HEK293 (cell line): ENCODE measurements around the gene OR5P2.

ENCODE experiments used
- CTCF ChIP-seq: fragments of 450-650 bp; formaldehyde crosslinking; IDR thresholded peaks from 2 replicates; pipeline ENCODE4 v1.5.1; 2016; ENCODE audit warnings: missing biosample characterization, missing genetic modification characterization
- HOXC10 ChIP-seq: sonication (generic); formaldehyde crosslinking; IDR thresholded peaks from 2 replicates; pipeline ENCODE4 v1.8.1; 2023; ENCODE audit warnings: mild to moderate bottlenecking, missing genetic modification reagents
- KLF8 ChIP-seq: fragments of 450-650 bp; formaldehyde crosslinking; IDR thresholded peaks from 2 replicates; pipeline ENCODE4 v1.5.1; 2016; ENCODE audit warnings: missing biosample characterization, missing genetic modification characterization
- MZF1 ChIP-seq: fragments of 450-650 bp; formaldehyde crosslinking; IDR thresholded peaks from 2 replicates; pipeline ENCODE4 v1.5.1; 2017; ENCODE audit warnings: missing biosample characterization, missing genetic modification characterization, borderline replicate concordance
- SP7 ChIP-seq: fragments of 450-650 bp; formaldehyde crosslinking; IDR thresholded peaks from 2 replicates; pipeline ENCODE4 v1.5.1; 2016; ENCODE audit warnings: missing biosample characterization, missing genetic modification characterization
- YY1 ChIP-seq: fragments of 450-650 bp; formaldehyde crosslinking; IDR thresholded peaks from 2 replicates; pipeline ENCODE4 v1.5.1; 2018; ENCODE audit warnings: missing biosample characterization, missing genetic modification characterization
- ZNF274 ChIP-seq, 2 experiments: fragments of 200-500 bp in 1 of 2; fragments of 450-650 bp in 1 of 2; sonication (Bioruptor generic) in 1 of 2; formaldehyde crosslinking in 1 of 2; IDR thresholded peaks; 2 replicates each; pipeline versions ENCODE4 v1.5.1 to v1.6.1; 2014 to 2016; ENCODE audit warnings: borderline replicate concordance in 1 of 2, inconsistent platforms in 1 of 2, low read length in 1 of 2, missing biosample characterization in 1 of 2, missing genetic modification characterization in 1 of 2
- ZNF335 ChIP-seq: fragments of 450-650 bp; formaldehyde crosslinking; conservative IDR thresholded peaks from 2 replicates; pipeline ENCODE4 v1.5.1; 2016; ENCODE audit warnings: missing biosample characterization, missing genetic modification characterization
- ZNF398 ChIP-seq: fragments of 450-650 bp; formaldehyde crosslinking; IDR thresholded peaks from 2 replicates; pipeline ENCODE4 v1.5.1; 2017; ENCODE audit warnings: missing biosample characterization, missing genetic modification characterization
- ZNF639 ChIP-seq: fragments of 450-650 bp; formaldehyde crosslinking; IDR thresholded peaks from 2 replicates; pipeline ENCODE4 v1.5.1; 2016; ENCODE audit warnings: missing biosample characterization, missing genetic modification characterization
- ZSCAN18 ChIP-seq: fragments of 450-650 bp; formaldehyde crosslinking; IDR thresholded peaks from 2 replicates; pipeline ENCODE4 v1.5.1; 2016; ENCODE audit warnings: missing biosample characterization, missing genetic modification characterization
- TF ChIP-seq, protein P1 (sequence below): fragments of 450-650 bp; formaldehyde crosslinking; IDR thresholded peaks from 2 replicates; pipeline ENCODE4 v1.5.1; 2016; ENCODE audit warnings: missing biosample characterization, missing genetic modification characterization
- TF ChIP-seq, protein P2 (sequence below): fragments of 450-650 bp; formaldehyde crosslinking; IDR thresholded peaks from 2 replicates; pipeline ENCODE4 v1.5.1; 2016; ENCODE audit warnings: missing biosample characterization, missing genetic modification characterization

DNA sequence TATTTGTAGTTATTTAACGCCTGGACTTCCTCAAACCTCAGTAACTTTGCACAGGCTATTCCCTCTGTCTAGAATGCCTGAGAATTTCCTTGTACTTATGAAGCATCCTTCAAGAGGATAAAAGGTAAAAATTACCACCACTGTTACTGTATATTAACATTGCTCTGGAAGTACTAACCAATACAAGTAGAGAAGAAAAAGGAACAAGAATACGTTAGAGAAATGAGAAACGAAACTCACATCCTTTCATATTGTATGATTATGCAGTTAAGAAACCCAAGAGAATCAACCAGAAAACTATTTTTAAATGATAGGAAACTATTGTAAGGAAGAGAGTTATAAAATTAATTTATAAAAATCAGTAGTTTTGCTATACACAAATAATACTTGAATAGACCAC, 48.2 kb upstream of the OR5P2 start:
- no peak for TF ChIP-seq ZNF398 (tag by site-specific recombination)
- TF ChIP-seq YY1 (tag by site-specific recombination) = no peak
- TF ChIP-seq ZNF639 (tag by site-specific recombination) = no peak
- TF ChIP-seq, protein P1, sequence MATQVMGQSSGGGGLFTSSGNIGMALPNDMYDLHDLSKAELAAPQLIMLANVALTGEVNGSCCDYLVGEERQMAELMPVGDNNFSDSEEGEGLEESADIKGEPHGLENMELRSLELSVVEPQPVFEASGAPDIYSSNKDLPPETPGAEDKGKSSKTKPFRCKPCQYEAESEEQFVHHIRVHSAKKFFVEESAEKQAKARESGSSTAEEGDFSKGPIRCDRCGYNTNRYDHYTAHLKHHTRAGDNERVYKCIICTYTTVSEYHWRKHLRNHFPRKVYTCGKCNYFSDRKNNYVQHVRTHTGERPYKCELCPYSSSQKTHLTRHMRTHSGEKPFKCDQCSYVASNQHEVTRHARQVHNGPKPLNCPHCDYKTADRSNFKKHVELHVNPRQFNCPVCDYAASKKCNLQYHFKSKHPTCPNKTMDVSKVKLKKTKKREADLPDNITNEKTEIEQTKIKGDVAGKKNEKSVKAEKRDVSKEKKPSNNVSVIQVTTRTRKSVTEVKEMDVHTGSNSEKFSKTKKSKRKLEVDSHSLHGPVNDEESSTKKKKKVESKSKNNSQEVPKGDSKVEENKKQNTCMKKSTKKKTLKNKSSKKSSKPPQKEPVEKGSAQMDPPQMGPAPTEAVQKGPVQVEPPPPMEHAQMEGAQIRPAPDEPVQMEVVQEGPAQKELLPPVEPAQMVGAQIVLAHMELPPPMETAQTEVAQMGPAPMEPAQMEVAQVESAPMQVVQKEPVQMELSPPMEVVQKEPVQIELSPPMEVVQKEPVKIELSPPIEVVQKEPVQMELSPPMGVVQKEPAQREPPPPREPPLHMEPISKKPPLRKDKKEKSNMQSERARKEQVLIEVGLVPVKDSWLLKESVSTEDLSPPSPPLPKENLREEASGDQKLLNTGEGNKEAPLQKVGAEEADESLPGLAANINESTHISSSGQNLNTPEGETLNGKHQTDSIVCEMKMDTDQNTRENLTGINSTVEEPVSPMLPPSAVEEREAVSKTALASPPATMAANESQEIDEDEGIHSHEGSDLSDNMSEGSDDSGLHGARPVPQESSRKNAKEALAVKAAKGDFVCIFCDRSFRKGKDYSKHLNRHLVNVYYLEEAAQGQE (tag by site-specific recombination) = no peak
- TF ChIP-seq ZSCAN18 = no peak
- TF ChIP-seq CTCF (tag by site-specific recombination) = no peak
- TF ChIP-seq KLF8 = no peak
- no peak for TF ChIP-seq ZNF335 (tag by site-specific recombination)
- no peak for TF ChIP-seq HOXC10
- no peak for TF ChIP-seq SP7 (tag by site-specific recombination)
- TF ChIP-seq, protein P2, sequence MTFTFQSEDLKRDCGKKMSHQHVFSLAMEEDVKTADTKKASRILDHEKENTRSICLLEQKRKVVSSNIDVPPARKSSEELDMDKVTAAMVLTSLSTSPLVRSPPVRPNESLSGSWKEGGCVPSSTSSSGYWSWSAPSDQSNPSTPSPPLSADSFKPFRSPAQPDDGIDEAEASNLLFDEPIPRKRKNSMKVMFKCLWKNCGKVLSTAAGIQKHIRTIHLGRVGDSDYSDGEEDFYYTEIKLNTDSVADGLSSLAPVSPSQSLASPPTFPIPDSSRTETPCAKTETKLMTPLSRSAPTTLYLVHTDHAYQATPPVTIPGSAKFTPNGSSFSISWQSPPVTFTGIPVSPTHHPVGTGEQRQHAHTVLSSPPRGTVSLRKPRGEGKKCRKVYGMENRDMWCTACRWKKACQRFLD (tag by site-specific recombination) = no peak
- TF ChIP-seq MZF1 (tag by site-specific recombination) = no peak
- TF ChIP-seq ZNF274 (IDR thresholded peaks at IDR 0.05; ENCODE audit: low read length) = no peak
- TF ChIP-seq ZNF274 (tag by site-specific recombination; IDR thresholded peaks at IDR 0.05; ENCODE audit: borderline replicate concordance) = no peak
